B cell (primary cell): ENCODE measurements around the gene SH3GL3. TPM values are rescaled to one million over a fixed set of nuclear protein-coding genes. Genes with fewer than 3 reads are reported as not detected.

Experiments used
- ATAC-seq: fragments of 200-7000 bp; cut with Tn5 transposase; one replicate; pipeline ENCODE4 v1.10.0; 2021; ENCODE audit warnings: low read depth, mild to moderate bottlenecking, moderate number of reproducible peaks, moderate library complexity
- CTCF ChIA-PET: fragments of 350-600 bp; sonication (Branson Sonifier 250); formaldehyde crosslinking; loops from one replicate; lab custom pipeline; 2021; ENCODE audit warnings: antibody characterized with exemption, inconsistent platforms; lab: Charles Lee
- POLR2A ChIA-PET: fragments of 350-600 bp; sonication (Branson Sonifier 250); formaldehyde crosslinking; loops from one replicate; lab custom pipeline; 2021; ENCODE audit warnings: antibody characterized with exemption; lab: Charles Lee
- DNase-seq: peaks from one replicate; pipeline ENCODE4 v3.0.0; 2013
- H2AFZ ChIP-seq: 2 replicates; pipeline ENCODE4 v1.6.1; 2012; ENCODE audit warnings: mild to moderate bottlenecking, low read depth, low read length; ENCODE audit not compliant: insufficient read depth, poor library complexity, severe bottlenecking
- H3K27ac ChIP-seq, 2 donors: 1 replicate in 1 of 2; 2 replicates in 1 of 2; pipeline ENCODE4 v1.5.1; 2012 to 2013; ENCODE audit warnings: low read length in 2 of 2, mild to moderate bottlenecking in 2 of 2, moderate library complexity in 1 of 2
- H3K27me3 ChIP-seq, 4 experiments: fragments of 200-600 bp in 1 of 4; sonication (generic) in 1 of 4; replicated peaks in 1 of 4; 1 replicate in 2 of 4; 2 replicates in 2 of 4; pipeline versions ENCODE4 v1.6.1 to v1.7.0; 2013 to 2016; ENCODE audit warnings: low read length in 3 of 4, mild to moderate bottlenecking in 2 of 4, mixed read lengths in 1 of 4, moderate library complexity in 1 of 4; ENCODE audit not compliant: insufficient read depth in 4 of 4, control insufficient read depth in 3 of 4; ENCODE audit errors: control extremely low read depth in 1 of 4
- H3K36me3 ChIP-seq, 2 experiments: replicated peaks in 1 of 2; 1 replicate in 1 of 2; 2 replicates in 1 of 2; pipeline versions ENCODE4 v1.6.1 to v1.7.1; 2013; ENCODE audit warnings: low read length in 1 of 2; ENCODE audit not compliant: insufficient read depth in 2 of 2, control insufficient read depth in 1 of 2; ENCODE audit errors: control extremely low read depth in 1 of 2, extremely low read depth in 1 of 2
- H3K4me1 ChIP-seq, 2 donors: fragments of 200-600 bp in 1 of 2; sonication (generic) in 1 of 2; 1 replicate in 1 of 2; 2 replicates in 1 of 2; pipeline versions ENCODE4 v1.5.1 to v1.6.1; 2013 to 2017; ENCODE audit warnings: low read length in 2 of 2; ENCODE audit not compliant: control insufficient read depth in 2 of 2, insufficient read depth in 2 of 2
- H3K4me2 ChIP-seq: replicated peaks from 2 replicates; pipeline ENCODE3; 2012; ENCODE audit warnings: mild to moderate bottlenecking, low read depth, low read length; ENCODE audit not compliant: poor library complexity, severe bottlenecking
- H3K4me3 ChIP-seq, 5 experiments: fragments of 200-600 bp in 1 of 5; sonication (generic) in 1 of 5; 1 replicate in 3 of 5; 2 replicates in 2 of 5; pipeline versions ENCODE4 v1.5.1 to v1.7.0; 2011 to 2016; ENCODE audit warnings: low read length in 4 of 5, mild to moderate bottlenecking in 4 of 5, low read depth in 2 of 5, control low read depth in 1 of 5, moderate library complexity in 1 of 5; ENCODE audit not compliant: insufficient read depth in 1 of 5; ENCODE audit errors: control extremely low read depth in 1 of 5, extremely low read depth in 1 of 5
- H3K79me2 ChIP-seq: fragments of 200-600 bp; sonication (generic); one replicate; pipeline ENCODE4 v1.6.0; 2016; ENCODE audit warnings: low read length; ENCODE audit not compliant: control insufficient read depth, insufficient read depth
- H3K9ac ChIP-seq: fragments of 200-600 bp; sonication (generic); 2 replicates; pipeline ENCODE4 v1.6.1; 2017; ENCODE audit warnings: mild to moderate bottlenecking, low read length, moderate library complexity
- H3K9me3 ChIP-seq, 3 donors: one replicate each; pipeline versions ENCODE4 v1.6.1 to v1.7.1; 2013; ENCODE audit warnings: low read length in 2 of 3; ENCODE audit not compliant: control insufficient read depth in 2 of 3, insufficient read depth in 1 of 3; ENCODE audit errors: control extremely low read depth in 1 of 3
- H4K20me1 ChIP-seq: 2 replicates; pipeline ENCODE4 v1.6.0; 2012; ENCODE audit warnings: mild to moderate bottlenecking, low read length; ENCODE audit not compliant: insufficient read depth, control insufficient read depth, poor library complexity, severe bottlenecking
- H3K27ac Mint-ChIP-seq: one replicate; pipeline ENCODE4 v1.8.0; 2021; ENCODE audit warnings: mixed read lengths
- H3K27me3 Mint-ChIP-seq: one replicate; pipeline ENCODE4 v1.8.0; 2021; ENCODE audit warnings: mixed read lengths
- H3K4me1 Mint-ChIP-seq: one replicate; pipeline ENCODE4 v1.8.0; 2021; ENCODE audit warnings: mixed read lengths
- H3K4me3 Mint-ChIP-seq: one replicate; pipeline ENCODE4 v1.8.0; 2021; ENCODE audit warnings: mixed read lengths
- H3K9me3 Mint-ChIP-seq: one replicate; pipeline ENCODE4 v1.8.0; 2022; ENCODE audit warnings: mixed read lengths; ENCODE audit not compliant: insufficient read depth
- CTCF ChIP-seq: fragments of 200-600 bp; IDR thresholded peaks from one replicate; pipeline ENCODE4 v1.8.0; 2022; ENCODE audit warnings: antibody characterized with exemption, mild to moderate bottlenecking
- EZH2 ChIP-seq: IDR thresholded peaks from 2 replicates; pipeline ENCODE4 v1.6.1; 2012; ENCODE audit warnings: borderline replicate concordance, low read depth, mild to moderate bottlenecking, moderate library complexity, low read length; ENCODE audit not compliant: insufficient read depth, poor library complexity, severe bottlenecking
- WGBS: methylation state at CpG from one replicate; pipeline ENCODE4 v1.1.5; 2013; ENCODE audit warnings: missing lambda C conversion rate; ENCODE audit not compliant: insufficient coverage; 5-methylcytosine and 5-hydroxymethylcytosine counted together
- intact Hi-C: fragments of 100-400 bp; cut with micrococcal nuclease; formaldehyde crosslinking; loops from one replicate; pipeline ENCODE4 v1.10.0; 2022
- polyA plus RNA-seq: library from polyadenylated mRNA; depleted of rRNA; stranded (reverse); fragments of >200 nt; gene quantifications from 2 replicates; pipeline ENCODE4 v1.2.3, GENCODE V29; 2012
- total RNA-seq, 2 donors: library from RNA; stranded (reverse); fragments of 120-200 nt in 1 of 2; gene quantifications; 1 replicate in 1 of 2; 2 replicates in 1 of 2; pipeline versions ENCODE4 v1.2.3 to v1.2.4, GENCODE V29; 2013 to 2022

The SH3GL3 gene
- total and polyA plus RNA-seq, 2 donors (not counting 1 experiment from before 2014, with no cell fraction given), result not detected

DNA sequence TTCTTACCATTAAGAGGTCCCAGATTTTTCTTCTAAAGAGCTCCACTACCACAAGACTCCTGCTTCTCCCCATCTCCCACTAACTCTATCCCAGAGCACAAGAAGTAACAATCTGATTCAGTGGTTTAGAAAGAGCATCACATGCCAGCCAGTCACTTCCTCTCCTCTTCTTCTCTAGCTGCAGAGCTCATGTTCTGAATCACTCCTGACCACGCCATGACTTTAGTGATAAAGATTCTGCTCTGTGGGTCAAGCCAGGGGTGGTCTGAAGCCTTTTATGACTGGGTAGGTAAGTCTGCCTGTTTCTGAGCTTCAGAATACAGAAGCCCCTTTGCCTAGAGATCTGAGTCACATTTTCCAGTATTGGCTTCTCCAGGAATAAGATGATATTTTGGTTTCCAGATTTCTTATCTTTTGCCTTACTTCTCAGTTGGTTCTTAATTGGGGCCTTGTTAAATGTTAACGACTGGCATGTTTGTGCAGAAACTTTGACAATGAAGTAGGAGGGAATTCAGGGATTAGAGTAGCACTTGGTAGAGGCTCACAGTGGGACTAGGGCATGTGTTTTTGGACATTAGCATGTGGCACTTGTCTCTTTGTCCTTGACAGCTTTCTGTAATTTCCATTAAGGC, 179.1 kb downstream of the SH3GL3 start:
- H3K9ac ChIP-seq, result no peak overlapping the region
- no peak for ATAC-seq
- no peak overlapping the region for H3K4me3 ChIP-seq
- no peaks in the 10 kb centered on the region for H3K27me3 ChIP-seq
- H3K4me2 ChIP-seq, result no peak overlapping the region
- H3K27ac ChIP-seq, result no peak overlapping the region
- H3K27me3 Mint-ChIP-seq, result no peaks in the 10 kb centered on the region
- H3K4me1 ChIP-seq, result no peaks in the 10 kb centered on the region
- no peak overlapping the region for H3K4me3 Mint-ChIP-seq
- no peaks in the 10 kb centered on the region for H3K4me1 Mint-ChIP-seq
- H3K79me2 ChIP-seq, result no peaks in the 10 kb centered on the region
- no peak for DNase-seq
- CTCF ChIA-PET, result no interaction called here
- no peaks in the 10 kb centered on the region for H3K9me3 Mint-ChIP-seq
- intact Hi-C loops, result no loop called here
- H4K20me1 ChIP-seq, result no peaks in the 10 kb centered on the region
- no peak overlapping the region for H2AFZ ChIP-seq
- no peak overlapping the region for H3K27ac Mint-ChIP-seq
- TF ChIP-seq CTCF (no peak), EZH2 (no peak)
- WGBS, result 82% methylated on average over 2 of the region's 2 CpGs
- H3K9me3 ChIP-seq, result peaks cover 0 to 4% (median 0%) of the 10 kb centered on the region in 3 donors
- POLR2A ChIA-PET, result no interaction called here
- H3K36me3 ChIP-seq, result no peaks in the 10 kb centered on the region

DNA sequence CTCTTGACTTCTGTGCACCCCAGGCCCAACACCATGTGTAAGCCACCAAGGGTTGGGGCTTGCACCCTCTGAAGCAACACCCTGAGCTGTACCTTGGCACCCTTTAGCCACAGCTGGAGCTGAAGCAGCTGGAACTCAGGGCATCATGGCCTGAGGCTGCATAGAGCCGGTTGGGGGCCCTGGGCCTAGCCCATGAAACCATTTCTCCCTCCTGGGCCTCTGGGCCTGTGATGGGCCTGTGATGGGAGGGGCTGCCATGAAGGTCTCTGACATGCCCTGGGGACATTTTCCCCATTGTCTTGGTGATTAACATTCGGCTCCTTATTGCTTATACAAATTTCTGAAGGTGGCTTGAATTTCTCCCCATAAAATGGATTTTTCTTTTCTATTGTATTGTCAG, 184.4 kb downstream of the SH3GL3 start:
- H3K4me3 ChIP-seq, result no peak overlapping the region
- no peaks in the 10 kb centered on the region for H3K4me1 ChIP-seq
- intact Hi-C loops, result no loop called here
- H4K20me1 ChIP-seq, result no peaks in the 10 kb centered on the region
- no peaks in the 10 kb centered on the region for H3K79me2 ChIP-seq
- H3K4me3 Mint-ChIP-seq, result no peak overlapping the region
- H3K36me3 ChIP-seq, result no peaks in the 10 kb centered on the region
- no peak overlapping the region for H3K4me2 ChIP-seq
- no peaks in the 10 kb centered on the region for H3K4me1 Mint-ChIP-seq
- CTCF ChIA-PET, result no interaction called here
- H3K27ac Mint-ChIP-seq, result no peak overlapping the region
- H2AFZ ChIP-seq, result no peak overlapping the region
- H3K27me3 ChIP-seq, result no peaks in the 10 kb centered on the region
- DNase-seq, result no peak
- ATAC-seq, result no peak
- POLR2A ChIA-PET, result no interaction called here
- H3K27me3 Mint-ChIP-seq, result no peaks in the 10 kb centered on the region
- TF ChIP-seq CTCF (no peak), EZH2 (no peak)
- no CpG with 5 or more reads among the region's 2 CpGs for WGBS
- H3K9ac ChIP-seq, result no peak overlapping the region
- H3K27ac ChIP-seq, result no peak overlapping the region
- H3K9me3 Mint-ChIP-seq, result peaks cover 7% of the 10 kb centered on the region
- peaks cover 0 to 8% (median 0%) of the 10 kb centered on the region in 3 donors for H3K9me3 ChIP-seq
